HG03135 (cell line): ENCODE results near the gene KIAA0513.
A peak's percentile ranks its signal among the peaks of the same experiment; 100 is the strongest.
"Not testable (repeated sequence)": the region's sequence is repeated elsewhere in the genome, so short reads cannot be mapped to it uniquely, and the experiment has no call there.

Experiments
- ATAC-seq: cut with Tn5 transposase; IDR thresholded peaks from one replicate; pipeline ENCODE4 v1.9.1; 2021; ENCODE audit warnings: mild to moderate bottlenecking, moderate library complexity; ENCODE audit not compliant: unreplicated experiment

KIAA0513 gene

DNA sequence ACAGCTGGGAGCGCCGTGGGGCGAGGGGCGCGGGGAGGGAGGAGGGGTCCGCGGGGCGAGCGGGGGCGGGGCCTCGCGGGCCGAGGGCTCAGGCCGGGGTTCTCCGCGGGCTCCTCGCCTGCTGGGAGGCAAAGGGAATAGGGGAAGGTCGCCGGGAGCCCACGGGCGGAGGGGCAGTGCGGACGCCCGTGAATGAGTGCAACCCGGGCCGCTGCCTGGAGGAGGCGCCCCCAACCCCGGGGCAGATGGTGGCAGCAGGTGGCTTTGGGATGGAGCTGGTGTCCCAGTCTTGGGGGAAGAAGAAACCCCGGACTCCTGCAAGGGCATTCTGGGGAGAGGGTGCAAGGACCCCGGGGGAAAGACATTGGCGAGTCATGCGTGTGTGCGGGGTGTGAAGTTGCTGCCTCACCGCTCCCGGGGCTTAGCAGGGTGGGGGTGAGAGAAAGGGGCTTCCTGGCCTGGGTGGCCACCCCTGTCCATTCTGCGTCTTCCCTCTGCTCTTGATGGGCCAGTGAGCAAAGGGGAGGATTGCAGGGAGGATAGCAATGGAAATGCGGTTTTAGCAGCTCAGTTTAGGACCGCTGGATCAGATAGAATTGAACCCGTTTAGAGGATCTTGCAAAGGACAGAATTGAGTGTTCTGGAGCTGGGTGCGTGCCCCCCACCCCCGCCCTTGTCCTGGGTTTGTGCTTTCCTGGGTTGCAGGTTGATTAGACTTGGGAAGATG, 526 bp downstream of the KIAA0513 start:
- ATAC-seq = peak; percentile 5

DNA sequence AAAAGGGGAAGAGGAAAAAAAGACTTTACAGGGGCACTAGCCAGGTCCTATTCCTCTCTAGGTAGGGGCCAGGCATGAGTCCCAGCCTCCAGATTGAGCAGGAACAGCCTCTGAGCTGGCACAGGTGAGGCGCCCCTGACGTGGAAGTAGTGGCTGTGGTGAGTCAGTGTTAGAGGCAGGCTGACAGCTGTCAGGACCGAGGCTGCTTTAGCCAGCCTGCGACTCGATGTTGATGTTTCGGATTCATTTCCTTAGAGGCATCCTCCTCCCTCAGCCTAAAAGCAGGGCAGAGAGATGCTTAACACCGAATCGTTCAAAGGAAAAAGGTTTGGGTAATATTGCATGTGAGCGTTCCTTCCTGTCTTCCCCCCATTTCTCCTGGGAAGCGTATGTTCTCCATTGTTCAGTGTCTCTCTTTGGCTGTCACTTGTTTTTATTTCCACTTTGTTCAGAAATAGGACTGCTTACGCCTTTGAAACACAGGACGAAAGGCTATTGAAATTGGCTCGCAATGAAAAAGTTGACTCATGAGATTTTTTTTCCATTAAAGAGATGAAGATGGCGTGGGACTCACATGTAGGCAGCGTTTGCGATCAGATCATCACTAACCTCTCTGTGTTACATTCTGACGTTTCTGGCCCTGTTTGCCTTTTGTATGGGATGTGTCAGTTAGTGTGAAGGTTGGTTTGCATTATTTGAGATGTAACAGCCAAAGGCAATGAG, 1.3 kb downstream of the KIAA0513 start:
- no peak for ATAC-seq

DNA sequence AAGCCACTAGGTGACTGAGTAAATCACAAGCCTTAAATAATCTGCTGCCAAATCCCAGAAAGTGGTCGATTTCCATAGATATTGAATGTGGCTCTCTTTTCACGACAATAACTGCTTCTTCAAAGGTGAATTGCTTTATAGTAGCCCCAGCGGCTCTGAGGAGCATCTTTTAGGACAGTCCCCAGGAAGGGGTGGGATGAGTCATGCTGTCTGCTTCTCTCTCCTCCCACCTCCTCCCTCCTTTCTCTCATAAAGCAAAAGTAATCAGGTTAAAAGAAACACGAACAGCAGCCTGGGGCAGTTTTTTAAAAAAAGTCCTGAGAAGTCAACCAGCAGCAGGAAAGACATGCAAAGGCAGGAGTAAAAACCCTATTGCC, 1.8 kb downstream of the KIAA0513 start:
- no peak for ATAC-seq

DNA sequence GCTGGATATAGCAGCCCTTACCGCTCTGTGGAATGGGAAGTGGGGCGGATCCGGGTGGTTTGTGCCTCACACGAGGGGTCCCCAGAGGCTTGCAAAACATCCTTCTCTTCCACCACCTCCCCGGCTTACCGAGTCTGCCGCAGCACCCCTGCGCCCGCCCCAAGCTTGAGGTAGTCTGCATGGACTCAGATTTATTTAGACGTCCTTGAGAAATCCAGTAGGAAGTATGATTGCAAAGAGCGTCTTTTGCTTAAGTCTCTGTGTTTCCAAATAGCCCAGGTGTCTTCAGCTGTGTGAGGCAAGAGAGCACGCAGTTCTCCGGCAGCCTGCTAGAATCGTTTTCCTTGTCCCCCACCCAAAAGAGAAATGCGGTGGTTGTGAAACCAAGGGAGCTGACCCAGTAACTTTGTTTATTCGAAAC, 2.4 kb downstream of the KIAA0513 start:
- ATAC-seq = no peak

DNA sequence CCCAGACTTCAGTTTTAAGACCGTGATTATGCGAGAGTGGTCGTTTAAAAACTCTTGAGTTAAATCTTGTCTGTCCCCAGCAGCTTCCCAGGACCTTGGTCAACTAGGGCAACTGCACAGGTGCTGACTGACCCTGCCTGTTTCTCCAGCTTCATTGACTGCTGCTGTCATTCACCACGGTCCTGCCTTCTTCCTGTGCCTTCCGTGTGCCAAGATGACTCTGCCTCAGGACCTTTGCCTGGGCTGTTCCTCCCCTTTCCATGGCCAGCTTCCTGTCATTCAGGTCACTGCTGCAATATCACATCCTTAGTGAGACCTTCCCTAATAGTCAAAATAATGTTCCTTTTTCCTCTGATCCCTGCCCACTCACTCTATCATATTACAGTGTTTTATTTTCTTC, 3.9 kb downstream of the KIAA0513 start:
- ATAC-seq = no peak

DNA sequence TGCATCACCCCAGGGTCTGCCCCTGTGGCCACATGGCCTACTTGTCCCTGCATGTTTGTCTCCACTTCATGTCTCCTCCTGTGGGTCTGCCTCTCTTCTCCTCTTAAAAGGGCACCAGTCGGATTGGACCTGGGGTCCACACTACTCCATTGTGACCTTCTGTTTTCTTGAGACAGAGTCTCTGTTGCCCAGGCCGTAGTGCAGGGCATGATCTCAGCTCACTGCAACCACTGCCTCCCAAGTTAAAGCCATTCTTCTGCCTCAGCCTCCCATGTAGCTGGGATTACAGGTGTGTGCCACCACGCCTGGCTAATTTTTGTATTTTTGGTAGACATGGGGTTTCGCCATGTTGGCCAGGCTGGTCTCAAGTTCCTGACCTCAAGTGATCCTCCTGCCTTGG, 4.6 kb downstream of the KIAA0513 start:
- not testable (repeated sequence) for ATAC-seq

DNA sequence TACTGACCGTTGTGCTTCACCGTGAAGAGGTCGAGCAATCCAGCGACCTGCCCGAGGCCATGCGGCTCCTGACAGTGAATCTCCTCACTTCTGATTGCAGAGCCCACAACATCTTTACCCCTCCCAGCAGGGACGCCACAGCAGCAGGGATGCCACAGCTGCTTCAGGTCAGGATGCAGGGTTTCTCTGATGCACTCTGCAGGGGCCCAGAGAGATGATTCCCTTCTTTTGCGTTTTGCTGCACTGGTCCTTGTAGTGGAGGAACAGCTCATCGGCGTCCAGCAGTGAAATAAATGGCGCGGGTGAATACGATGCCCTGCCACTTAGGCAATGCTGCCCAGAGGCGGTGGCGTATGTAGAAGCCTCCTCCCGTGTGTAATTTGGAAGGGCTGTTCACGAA, 5.6 kb downstream of the KIAA0513 start:
- ATAC-seq = no peak

DNA sequence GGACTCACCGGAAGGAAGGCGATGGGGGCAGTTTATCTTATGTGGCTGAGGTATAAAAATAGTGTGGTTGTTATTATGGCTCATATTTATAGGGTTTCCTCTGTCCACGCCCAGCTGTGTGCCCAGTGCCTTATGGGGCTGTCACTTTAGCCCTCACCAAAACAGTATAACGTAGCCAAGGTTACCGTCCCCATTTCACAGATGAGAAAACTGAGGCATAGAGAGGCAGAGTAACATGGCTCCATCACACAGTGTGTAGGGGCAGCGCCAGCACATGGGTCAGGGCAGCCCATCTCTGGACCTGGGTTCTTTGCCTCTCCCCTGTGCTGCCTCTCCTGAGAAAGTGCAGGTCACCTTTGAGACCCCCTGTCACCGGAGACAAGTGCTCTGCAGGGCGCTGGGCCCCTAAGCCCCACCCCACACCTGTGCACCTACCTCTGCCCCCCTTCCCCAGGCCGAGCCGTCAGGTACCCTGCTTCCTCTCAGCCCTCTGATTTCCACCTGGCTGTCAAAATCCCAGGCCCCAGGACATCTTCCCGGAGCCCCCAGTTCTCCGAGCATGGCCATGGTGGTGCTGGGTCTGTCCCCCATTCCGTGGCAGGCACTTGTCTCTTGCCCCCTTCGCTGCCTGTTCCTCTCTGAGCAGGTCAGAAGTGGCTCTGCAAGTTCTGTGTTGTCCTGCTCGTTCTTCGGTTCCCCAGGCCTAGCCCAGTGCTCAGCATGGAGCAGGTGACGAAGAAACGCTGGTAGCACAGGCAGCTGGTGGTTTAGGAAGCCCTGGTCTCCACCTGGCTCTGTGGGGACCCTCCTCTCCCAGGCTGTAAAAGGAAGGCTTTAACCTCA, 7.2 kb downstream of the KIAA0513 start:
- no peak for ATAC-seq

DNA sequence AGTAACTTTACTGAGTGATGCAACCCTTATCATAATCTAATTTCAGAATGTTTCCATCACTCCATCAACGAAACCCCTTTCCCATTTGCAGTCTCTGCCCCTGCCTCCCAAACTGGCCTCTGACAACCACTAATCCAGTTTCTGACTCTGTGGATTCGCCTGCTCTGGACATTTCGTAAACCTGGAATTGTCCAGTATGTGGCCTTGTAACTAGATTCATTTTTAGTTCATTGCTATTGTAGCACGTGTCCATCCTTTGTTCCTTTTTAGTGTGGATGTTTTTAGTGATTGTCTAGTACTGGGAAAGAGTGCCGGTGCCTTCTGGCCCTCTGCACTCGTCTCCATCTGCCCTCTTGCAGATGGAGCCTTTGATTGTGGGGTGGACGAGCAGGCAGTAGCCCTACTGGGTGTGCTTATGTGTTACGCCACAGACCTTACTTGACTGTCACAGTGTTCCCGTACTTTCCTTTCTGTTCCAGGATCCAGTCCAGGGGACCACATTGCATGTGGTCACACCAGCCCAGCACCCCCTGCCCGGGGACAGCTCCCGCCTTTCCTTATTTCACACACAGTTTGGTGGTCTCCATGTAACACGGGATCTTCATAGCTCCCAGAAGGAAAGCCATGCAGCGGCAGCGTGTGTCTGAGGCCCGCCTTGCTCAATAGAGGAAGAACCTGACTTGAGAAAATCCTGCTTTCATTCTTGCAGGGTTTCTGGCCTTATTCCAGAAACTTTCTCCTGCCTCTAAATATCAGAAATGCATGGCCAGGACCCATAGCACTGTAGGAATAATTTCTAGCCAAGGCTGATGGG, 8.8 kb downstream of the KIAA0513 start:
- ATAC-seq = no peak

DNA sequence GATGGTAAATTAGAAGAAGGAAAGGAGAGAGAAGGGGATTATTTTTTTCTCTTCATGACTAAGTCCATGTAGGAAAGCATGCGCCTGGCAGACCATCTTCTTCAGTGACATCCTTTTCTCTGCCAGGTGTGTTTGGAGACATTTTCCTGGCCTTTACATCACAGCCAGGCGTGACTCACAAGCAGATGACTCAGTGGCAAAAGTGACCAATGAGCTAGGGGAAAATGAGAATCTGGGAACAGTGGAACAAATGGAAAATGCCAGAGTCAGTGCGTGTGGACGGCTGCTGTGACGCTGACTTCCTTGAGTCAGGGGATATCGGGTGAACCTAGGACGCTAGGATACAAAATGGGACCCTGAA, 9.4 kb downstream of the KIAA0513 start:
- ATAC-seq = no peak

DNA sequence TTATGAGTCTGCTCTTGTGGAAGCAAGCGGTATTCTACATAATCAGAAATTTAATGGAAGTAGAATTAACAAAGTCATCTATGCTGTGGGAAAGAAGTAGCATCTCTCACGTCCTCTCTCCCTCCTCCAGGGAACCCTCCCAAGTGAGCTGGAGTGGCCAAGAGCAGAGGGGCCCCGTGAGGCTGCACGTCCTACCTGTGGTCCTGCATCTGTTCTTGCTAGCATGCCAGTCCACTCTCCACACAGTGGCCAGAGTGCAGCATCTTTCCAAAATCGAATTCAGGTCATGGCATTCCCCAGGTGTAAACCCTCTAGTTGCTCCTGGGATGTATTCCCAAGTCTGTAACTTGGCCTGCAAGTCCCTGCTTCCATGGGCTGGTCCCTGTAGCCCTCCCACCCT, 10.1 kb downstream of the KIAA0513 start:
- ATAC-seq = no peak

DNA sequence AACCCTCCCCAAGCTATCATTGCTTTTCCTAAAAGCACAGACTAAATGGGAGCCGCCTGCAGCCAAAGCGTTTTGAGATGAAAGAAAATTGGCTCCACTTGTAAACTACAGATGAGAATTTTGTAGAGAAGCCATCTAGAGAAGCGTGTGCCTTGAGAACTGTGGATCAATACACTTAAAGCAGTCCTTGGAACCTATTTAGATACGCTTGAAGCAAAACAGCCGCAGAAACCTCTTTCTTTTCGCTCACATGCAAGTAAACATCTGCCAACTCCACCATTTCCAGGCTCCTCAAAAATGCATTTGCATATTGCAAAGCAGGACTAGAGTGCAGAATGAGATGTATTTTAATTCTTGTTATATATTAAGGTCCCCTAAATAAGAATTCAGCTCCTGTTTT, 13.1 kb downstream of the KIAA0513 start:
- ATAC-seq = no peak

DNA sequence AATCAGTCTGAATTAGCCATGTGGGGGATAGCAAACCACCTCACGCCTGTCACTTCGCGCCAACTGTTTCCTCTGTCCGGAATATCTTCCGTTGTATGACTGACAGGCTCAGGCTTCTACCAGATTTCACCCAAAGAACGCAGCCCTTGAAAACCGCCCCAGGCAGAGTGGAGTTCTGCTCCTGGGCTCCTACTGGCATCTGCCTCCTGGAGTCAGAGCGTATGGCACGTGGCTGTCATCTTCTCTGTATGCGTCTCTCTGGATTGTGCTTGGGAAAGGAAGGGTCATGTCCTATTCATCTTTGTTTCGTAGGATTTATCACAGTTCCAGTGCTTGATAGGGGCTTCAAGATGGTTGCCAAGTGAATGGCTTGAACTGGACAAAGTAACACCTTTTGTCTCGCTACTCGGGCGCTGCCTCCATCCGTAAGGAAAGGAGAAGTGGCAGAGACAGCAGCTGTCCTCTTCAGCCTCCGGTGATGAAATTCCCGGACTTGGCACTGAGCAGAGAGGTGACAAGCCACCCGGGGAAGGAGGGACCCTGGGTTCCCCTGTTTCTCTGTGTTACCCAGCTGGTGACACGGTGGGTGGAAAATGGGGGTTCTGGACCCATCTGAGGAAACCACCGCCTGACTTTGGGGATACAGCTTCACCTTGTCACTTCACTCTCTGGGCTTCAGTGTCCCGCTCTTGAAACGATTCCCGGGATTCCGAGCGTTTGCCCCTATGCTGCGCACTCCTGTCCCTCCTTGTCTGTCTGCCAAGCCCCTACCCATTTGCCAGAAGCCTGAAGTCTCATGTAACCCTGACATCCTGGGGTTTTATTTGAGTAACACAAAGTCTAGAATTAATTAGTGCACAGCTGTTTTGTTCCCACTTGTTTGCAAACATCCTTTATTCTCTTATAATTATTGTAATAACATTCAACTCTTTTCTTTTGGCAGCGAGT, 13.9 kb downstream of the KIAA0513 start:
- ATAC-seq = no peak

DNA sequence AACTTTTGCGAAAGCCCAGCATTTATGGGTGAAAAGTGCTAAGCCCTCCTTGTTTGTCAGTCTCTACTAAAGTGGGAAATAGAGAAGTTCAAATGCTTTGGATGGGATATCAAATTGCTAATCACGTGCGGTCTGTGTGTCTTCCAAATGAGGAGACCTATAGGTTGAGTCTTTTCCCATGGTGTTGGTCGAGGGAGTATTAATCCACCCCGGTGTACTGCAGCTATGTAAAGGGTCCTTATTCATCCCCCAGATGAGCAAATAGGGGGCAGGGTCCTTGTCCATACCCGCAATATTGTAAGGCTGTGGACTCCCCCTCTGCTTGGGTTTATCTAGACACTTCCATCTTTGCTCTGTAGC, 14.6 kb downstream of the KIAA0513 start:
- no peak for ATAC-seq

DNA sequence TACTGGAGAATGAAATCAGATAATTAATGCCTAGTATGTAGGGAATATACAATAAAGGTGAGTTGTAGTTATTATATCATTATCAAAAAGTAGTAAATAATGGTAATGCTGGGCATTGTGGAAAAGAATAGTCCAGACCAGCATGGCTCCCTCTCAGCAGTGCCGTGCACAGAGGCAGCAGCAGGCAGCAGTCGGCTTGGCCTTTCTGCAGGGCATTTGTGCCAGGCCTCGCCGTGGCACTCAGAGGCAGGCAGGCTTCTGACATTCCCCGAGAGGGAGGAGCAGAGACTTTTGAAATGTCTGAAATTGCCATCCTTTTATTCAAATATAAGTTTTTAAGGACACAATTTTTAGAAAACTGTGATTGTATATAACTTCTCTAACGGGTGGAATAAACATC, 15.0 kb downstream of the KIAA0513 start:
- ATAC-seq = no peak

DNA sequence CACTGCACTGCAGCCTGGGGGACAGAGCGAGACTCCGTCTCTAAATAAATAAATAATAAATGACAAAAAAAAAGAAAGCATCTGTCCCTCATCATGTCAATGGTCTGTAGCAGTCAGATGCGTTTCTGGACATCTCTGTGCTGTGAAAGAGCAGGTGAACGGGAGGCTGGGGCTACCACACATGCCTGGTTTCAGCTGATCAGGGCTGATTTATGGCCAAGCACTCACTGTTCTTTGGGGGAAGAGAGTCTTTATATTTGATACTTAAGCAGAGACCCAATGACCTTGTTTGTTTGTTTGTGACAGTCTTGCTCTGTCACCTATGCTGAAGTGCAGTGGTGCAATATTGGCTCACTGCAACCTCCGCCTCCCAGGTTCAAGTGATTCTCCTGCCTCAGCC, 17.5 kb downstream of the KIAA0513 start:
- no peak for ATAC-seq

DNA sequence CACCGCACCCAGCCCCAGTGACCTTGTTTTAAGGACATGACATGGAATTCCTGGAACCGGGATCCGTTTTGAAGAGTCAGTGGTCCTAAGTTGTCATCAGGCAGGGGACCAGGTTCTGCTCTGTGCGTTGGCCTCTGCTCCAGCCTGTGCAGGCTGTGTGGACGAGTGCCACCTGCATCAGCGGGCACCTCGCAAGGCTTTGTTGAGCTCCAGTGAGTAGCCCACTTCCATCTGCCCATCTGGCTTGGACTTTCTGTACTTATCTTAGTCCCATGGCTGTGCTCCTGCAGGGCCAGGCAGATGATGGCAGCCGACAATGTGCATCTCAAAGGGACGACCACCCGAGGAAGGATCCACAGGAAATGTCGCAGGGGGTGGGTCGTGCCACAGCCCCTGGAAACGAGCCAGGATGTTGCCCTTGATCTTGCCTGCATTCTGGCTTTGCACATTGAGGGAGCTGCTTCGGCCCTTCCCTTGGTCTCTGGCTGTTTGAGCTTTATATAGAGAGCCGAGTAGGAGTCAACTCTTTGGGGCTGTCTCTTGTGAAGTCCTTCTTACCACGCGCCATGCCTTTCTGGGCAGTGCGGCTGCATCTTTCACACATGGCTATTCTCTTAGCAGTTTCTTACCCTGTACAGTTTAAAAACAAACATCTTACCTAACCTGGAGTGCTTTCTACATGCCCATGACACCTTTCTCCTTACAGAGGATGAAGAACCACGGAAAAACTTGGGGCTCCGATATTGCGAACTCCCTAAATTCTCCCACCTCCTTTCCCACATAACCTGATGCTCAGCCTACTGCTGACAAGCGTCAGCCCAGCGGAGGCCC, 18.3 kb downstream of the KIAA0513 start:
- ATAC-seq = no peak

DNA sequence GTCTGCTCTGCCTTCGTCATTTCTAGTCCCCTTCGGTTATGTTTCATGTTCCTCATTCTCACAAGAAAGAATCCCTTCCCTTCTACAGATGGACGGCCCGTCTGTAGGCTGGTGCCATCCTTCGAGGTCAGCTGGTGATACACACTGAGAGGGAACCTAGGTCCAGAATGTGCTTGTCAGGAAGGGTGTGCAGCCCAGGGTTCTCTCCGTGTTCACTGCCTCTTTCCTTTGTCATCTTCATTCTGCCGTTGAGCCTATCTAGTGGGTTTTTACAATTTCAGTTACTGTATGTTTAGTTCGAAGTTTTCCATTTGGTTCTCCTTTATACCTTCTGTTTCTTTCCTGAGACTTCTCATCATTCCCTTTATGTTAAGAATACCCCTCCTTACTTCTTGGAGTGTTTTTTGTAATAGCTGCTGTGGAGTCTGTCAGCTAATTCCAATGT, 18.9 kb downstream of the KIAA0513 start:
- ATAC-seq = no peak
